Measurements from ENCODE around the gene INPP5A. TPM values are rescaled to one million over a fixed set of nuclear protein-coding genes. Genes with fewer than 3 reads are reported as not detected.

INPP5A gene
- total and polyA plus RNA-seq, 10 of the 15 experiments (the other 5 are each of a cell fraction or from before 2014, with no cell fraction given): 0.52 to 15.0 (median 6.3) TPM

DNA sequence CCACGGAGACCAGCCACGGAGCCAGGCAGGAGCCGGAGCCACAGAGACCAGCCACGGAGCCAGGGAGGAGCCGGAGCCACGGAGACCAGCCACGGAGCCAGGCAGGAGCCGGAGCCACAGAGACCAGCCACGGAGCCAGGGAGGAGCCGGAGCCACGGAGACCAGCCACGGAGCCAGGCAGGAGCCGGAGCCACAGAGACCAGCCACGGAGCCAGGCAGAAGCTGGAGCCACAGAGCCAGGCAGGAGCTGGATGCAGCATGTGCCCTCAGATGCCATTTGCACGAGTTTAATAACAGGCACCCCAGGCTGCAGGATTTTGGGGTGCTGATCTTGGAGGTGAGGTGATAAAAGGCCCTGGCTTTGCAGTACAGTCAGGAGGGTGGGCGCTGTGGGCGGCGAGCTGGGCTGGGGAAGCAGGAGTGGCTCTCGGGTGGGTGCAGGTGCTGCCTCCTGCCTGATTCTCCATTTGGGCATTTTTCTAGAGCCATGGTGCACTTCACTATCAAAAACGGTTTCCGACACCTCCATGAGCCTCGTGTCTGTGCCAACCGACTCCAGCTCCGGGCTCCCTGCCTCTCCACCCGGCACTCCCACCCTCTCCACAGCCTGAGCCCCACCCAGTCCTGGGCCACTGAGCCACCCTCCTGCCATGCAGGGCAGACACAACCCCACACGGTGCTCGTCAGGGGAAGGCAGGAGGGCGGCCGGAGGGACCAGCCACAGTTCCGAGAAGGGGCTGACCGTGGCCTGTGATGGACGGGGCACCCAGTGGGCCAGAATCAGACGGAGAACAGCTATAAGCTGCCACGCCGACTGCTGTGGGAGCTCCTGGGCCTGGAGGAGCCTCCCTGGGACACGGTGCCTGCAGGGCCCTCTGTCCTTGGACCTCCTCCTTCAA is 289.2 kb downstream of the INPP5A start (continued):
- TF ChIP-seq, protein P1, sequence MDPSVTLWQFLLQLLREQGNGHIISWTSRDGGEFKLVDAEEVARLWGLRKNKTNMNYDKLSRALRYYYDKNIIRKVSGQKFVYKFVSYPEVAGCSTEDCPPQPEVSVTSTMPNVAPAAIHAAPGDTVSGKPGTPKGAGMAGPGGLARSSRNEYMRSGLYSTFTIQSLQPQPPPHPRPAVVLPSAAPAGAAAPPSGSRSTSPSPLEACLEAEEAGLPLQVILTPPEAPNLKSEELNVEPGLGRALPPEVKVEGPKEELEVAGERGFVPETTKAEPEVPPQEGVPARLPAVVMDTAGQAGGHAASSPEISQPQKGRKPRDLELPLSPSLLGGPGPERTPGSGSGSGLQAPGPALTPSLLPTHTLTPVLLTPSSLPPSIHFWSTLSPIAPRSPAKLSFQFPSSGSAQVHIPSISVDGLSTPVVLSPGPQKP (IDR thresholded peaks at IDR 0.05; ENCODE audit: low read depth, low read length): no peak

DNA sequence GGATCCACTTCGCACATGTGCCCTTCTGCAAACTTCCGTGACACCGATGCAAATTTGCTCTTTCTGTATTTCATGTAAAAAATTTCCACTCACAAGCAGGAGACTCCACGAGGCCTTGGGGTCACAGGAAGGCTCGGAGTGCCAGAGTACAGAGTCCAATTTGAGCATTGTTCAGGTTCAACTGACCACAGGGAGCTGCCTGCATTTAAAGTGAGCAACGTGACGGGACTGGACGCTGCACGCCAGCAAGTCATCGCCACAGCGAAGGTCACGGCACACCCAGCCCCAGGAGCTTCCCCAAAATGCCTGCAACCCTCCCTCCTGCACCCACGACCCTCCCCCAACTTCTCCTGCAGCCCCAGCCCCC is 289.8 kb downstream of the INPP5A start:
- Histone ChIP-seq H3K79me2 (ENCODE audit: control insufficient read depth, insufficient read depth, low read length) (no peaks in the 10 kb centered on the region), H3K27me3 (replicated peaks in 1 of 2; ENCODE audit: control insufficient read depth in 2 of 2, insufficient read depth in 2 of 2, low read length in 1 of 2) (no peaks in the 10 kb centered on the region), H3K9ac (ENCODE audit: control insufficient read depth, insufficient read depth, low read length) (no peak overlapping the region), H3K36me3 (ENCODE audit: control insufficient read depth in 2 of 2, insufficient read depth in 2 of 2, low read length in 1 of 2) (no peaks in the 10 kb centered on the region; a peak in 1 of 4 replicates), H3K4me2 (ENCODE audit: control insufficient read depth, insufficient read depth) (no peak overlapping the region), H3K27ac (ENCODE audit: control insufficient read depth, insufficient read depth) (no peak overlapping the region), H2AFZ (ENCODE audit: control insufficient read depth, low read depth, low read length) (no peak overlapping the region), H3K4me1 (ENCODE audit: control insufficient read depth, insufficient read depth, low read length) (no peaks in the 10 kb centered on the region), H3K9me3 (replicated peaks; ENCODE audit: control insufficient read depth, insufficient read depth, low read length) (peaks cover 4% of the 10 kb centered on the region; the same call in 2 of the 3 replicates), H3K4me3 (no peak overlapping the region), H4K20me1 (ENCODE audit: control insufficient read depth, insufficient read depth) (no peaks in the 10 kb centered on the region)
- SMC1A ChIA-PET (ENCODE audit: uncharacterized antibody, unreplicated experiment): no interaction called here
- RAD21 ChIA-PET (ENCODE audit: unreplicated experiment): no interaction called here
- POLR2A ChIA-PET: no interaction called here
- in situ Hi-C loops (cut with MboI) (no loop called here), intact Hi-C loops (cut with micrococcal nuclease; ENCODE audit: unreplicated experiment) (no loop called here)
- FAIRE-seq (no peak), ATAC-seq (no peak), DNase-seq (ENCODE audit: low read depth, low spot score) (no peak)
- TF ChIP-seq POLR2AphosphoS5 (IDR thresholded peaks at IDR 0.05; ENCODE audit: low read length) (no peak), BCL11A (IDR thresholded peaks at IDR 0.05; ENCODE audit: low read depth, low read length) (no peak), CREB1 (IDR thresholded peaks at IDR 0.05; ENCODE audit: low read depth) (no peak), BACH1 (IDR thresholded peaks at IDR 0.05; ENCODE audit: borderline replicate concordance) (no peak), NRF1 (conservative IDR thresholded peaks at IDR 0.05; ENCODE audit: low read depth, low read length) (no peak), GABPA (IDR thresholded peaks at IDR 0.05; ENCODE audit: low read depth) (no peak), ZSCAN29 (IDR thresholded peaks at IDR 0.05) (no peak), EP300 (IDR thresholded peaks at IDR 0.05; ENCODE audit: borderline replicate concordance in 1 of 2, control insufficient read depth in 1 of 2, low read depth in 2 of 2, low read length in 2 of 2) (no peak), HDGF (IDR thresholded peaks at IDR 0.05) (no peak), SUPT20H (IDR thresholded peaks at IDR 0.05; ENCODE audit: borderline replicate concordance, control insufficient read depth, low read depth, low read length) (no peak)
- TF ChIP-seq, protein P2, sequence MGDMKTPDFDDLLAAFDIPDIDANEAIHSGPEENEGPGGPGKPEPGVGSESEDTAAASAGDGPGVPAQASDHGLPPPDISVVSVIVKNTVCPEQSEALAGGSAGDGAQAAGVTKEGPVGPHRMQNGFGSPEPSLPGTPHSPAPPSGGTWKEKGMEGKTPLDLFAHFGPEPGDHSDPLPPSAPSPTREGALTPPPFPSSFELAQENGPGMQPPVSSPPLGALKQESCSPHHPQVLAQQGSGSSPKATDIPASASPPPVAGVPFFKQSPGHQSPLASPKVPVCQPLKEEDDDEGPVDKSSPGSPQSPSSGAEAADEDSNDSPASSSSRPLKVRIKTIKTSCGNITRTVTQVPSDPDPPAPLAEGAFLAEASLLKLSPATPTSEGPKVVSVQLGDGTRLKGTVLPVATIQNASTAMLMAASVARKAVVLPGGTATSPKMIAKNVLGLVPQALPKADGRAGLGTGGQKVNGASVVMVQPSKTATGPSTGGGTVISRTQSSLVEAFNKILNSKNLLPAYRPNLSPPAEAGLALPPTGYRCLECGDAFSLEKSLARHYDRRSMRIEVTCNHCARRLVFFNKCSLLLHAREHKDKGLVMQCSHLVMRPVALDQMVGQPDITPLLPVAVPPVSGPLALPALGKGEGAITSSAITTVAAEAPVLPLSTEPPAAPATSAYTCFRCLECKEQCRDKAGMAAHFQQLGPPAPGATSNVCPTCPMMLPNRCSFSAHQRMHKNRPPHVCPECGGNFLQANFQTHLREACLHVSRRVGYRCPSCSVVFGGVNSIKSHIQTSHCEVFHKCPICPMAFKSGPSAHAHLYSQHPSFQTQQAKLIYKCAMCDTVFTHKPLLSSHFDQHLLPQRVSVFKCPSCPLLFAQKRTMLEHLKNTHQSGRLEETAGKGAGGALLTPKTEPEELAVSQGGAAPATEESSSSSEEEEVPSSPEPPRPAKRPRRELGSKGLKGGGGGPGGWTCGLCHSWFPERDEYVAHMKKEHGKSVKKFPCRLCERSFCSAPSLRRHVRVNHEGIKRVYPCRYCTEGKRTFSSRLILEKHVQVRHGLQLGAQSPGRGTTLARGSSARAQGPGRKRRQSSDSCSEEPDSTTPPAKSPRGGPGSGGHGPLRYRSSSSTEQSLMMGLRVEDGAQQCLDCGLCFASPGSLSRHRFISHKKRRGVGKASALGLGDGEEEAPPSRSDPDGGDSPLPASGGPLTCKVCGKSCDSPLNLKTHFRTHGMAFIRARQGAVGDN (IDR thresholded peaks at IDR 0.05): no peak
- TF ChIP-seq, protein P3, sequence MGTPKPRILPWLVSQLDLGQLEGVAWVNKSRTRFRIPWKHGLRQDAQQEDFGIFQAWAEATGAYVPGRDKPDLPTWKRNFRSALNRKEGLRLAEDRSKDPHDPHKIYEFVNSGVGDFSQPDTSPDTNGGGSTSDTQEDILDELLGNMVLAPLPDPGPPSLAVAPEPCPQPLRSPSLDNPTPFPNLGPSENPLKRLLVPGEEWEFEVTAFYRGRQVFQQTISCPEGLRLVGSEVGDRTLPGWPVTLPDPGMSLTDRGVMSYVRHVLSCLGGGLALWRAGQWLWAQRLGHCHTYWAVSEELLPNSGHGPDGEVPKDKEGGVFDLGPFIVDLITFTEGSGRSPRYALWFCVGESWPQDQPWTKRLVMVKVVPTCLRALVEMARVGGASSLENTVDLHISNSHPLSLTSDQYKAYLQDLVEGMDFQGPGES (IDR thresholded peaks at IDR 0.05): no peak
- WGBS (ENCODE audit: insufficient coverage, insufficient replicate concordance, low lambda C conversion rate, missing lambda C conversion rate): 52% methylated on average over 13 of the region's 13 CpGs
- CTCF ChIA-PET: no interaction called here
- no TSS peak for BruUV-seq (replicated peaks)

All from GM12878 (cell line).